Head of caudate nucleus (tissue), 42 donors: Measurements from ENCODE around the gene ZNF385A.

Experiments used
- DNase-seq, 42 donors: peaks; one replicate each; pipeline versions ENCODE4 v3.0.0 to v3.0.0-alpha.2; 2020 to 2021; ENCODE audit warnings: mixed read lengths in 7 of 42
- intact Hi-C: fragments of 100-400 bp; cut with DNase I; formaldehyde crosslinking; loops from one replicate; pipeline ENCODE4 v1.15.0; 2022

Gene ZNF385A

GRCh38 chr12:54417712-54418440 lies 33.3 kb upstream of the ZNF385A start:
- no peak for DNase-seq
- intact Hi-C loops, result no loop called here

GRCh38 chr12:54416687-54417603 lies 32.4 kb upstream of the ZNF385A start:
- DNase-seq, result no peak
- intact Hi-C loops, result no loop called here

GRCh38 chr12:54415221-54415929 lies 30.8 kb upstream of the ZNF385A start:
- DNase-seq, result no peak
- intact Hi-C loops, result no loop called here

GRCh38 chr12:54413284-54414190 lies 29.0 kb upstream of the ZNF385A start:
- DNase-seq, result peak in 2 of 42 donors; percentile 19 to 24
- intact Hi-C loops, result no loop called here

GRCh38 chr12:54412786-54413185 lies 28.3 kb upstream of the ZNF385A start:
- intact Hi-C loops, result no loop called here
- DNase-seq, result peak in 1 of 42 donors; percentile 33

- intact Hi-C loops, result no loop called here
- DNase-seq, result no peak
Observed at GRCh38 chr12:54412348-54412747, 27.8 kb upstream of the ZNF385A start.

GRCh38 chr12:54411391-54412241 lies 27.1 kb upstream of the ZNF385A start:
- intact Hi-C loops, result no loop called here

GRCh38 chr12:54409267-54409666 lies 24.7 kb upstream of the ZNF385A start:
- DNase-seq, result no peak

More at GRCh38 chr12:54411391-54412241, 27.1 kb upstream of the ZNF385A start:
- DNase-seq, result peak in 2 of 42 donors; percentile 32 to 38

GRCh38 chr12:54407183-54407905 lies 22.8 kb upstream of the ZNF385A start:
- intact Hi-C loops, result no loop called here
- DNase-seq, result peak in 1 of 42 donors; percentile 31

More at GRCh38 chr12:54409267-54409666, 24.7 kb upstream of the ZNF385A start:
- intact Hi-C loops, result no loop called here

- intact Hi-C loops, result no loop called here
- no peak for DNase-seq
Observed at GRCh38 chr12:54405573-54405972, 21.0 kb upstream of the ZNF385A start.

- DNase-seq, result no peak
- intact Hi-C loops, result no loop called here
Observed at GRCh38 chr12:54405106-54405505, 20.6 kb upstream of the ZNF385A start.

- peak in 30 of 42 donors; percentile 36 to 81 (median 64) for DNase-seq
- intact Hi-C loops, result no loop called here
Observed at GRCh38 chr12:54404061-54405004, 19.8 kb upstream of the ZNF385A start.

- intact Hi-C loops, result no loop called here
- DNase-seq, result no peak
Observed at GRCh38 chr12:54401119-54401518, 16.6 kb upstream of the ZNF385A start.

GRCh38 chr12:54398995-54399793 lies 14.7 kb upstream of the ZNF385A start:
- DNase-seq, result peak; percentile 58 to 95 (median 90)
- intact Hi-C loops, result loop anchor here (5.0 kb wide), 1 partner anchor 38 kb away; no protein-coding TSS in a partner anchor

GRCh38 chr12:54398218-54398617 lies 13.7 kb upstream of the ZNF385A start:
- no peak for DNase-seq
- intact Hi-C loops, result loop anchor here (5.0 kb wide), 1 partner anchor 39 kb away; no protein-coding TSS in a partner anchor
